Tibial nerve (tissue), 4 donors: ENCODE measurements around the gene IRF4.

ENCODE experiments used
- EP300 ChIP-seq, 2 donors: sonication (generic); formaldehyde crosslinking; IDR thresholded peaks; one replicate each; pipeline ENCODE4 v1.6.1; 2017; ENCODE audit warnings: antibody characterized with exemption in 2 of 2, mild to moderate bottlenecking in 1 of 2
- TF ChIP-seq, protein P1 (sequence below), 5 experiments: fragments of 200-600 bp in 3 of 5; fragments of 450-650 bp in 2 of 5; sonication (generic) in 3 of 5; IDR thresholded peaks; one replicate each; pipeline ENCODE4 v1.5.1; 2016 to 2019; ENCODE audit warnings: antibody characterized with exemption in 5 of 5, mild to moderate bottlenecking in 3 of 5, moderate library complexity in 2 of 5

DNA sequence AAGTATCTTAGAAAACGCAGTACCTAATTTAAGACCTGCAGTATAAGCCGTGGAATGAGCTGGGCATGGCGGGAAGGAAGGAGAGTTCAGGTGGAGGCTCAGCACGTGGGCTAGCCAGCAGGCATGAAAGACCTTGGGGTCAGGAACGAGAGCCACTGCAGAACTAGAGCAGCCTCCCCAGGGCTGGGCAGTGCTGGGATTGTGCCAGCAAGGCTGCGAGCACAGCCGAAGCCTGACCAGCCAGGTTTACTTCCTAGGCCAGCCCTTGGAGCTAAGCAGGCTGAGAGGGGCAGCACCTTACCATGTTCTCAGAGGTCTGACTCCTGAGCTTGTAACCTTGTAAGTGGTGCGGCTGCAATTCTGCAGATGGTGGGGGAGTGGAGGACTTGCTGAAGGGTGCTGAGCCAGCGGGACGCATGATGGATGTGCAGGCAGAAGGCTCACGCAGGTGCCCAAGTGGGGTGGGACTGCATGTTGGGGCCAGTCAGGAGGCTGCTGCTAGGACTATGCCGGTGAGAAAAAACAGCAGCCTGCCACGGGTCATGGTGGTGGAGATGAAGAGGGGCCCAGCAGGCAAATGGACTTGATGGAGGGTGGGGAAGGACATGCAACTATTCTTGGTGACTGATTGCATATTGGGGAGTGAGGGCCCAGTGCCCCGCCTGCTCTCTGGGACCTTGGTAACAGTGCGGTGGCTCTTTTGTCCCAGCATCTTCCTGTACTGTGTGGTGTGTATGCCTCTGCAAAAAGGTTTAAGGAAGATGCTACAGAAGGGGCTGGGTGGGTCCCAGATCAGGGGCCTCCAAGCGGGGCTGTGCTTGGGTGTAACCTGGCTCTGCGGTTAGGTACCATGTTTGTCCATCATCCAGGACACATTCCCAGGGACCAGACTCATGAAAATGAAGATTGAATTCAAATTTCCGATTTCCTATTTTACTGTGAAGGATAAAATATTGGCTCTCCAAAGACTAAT, 37.6 kb upstream of the IRF4 start:
- TF ChIP-seq, protein P1, sequence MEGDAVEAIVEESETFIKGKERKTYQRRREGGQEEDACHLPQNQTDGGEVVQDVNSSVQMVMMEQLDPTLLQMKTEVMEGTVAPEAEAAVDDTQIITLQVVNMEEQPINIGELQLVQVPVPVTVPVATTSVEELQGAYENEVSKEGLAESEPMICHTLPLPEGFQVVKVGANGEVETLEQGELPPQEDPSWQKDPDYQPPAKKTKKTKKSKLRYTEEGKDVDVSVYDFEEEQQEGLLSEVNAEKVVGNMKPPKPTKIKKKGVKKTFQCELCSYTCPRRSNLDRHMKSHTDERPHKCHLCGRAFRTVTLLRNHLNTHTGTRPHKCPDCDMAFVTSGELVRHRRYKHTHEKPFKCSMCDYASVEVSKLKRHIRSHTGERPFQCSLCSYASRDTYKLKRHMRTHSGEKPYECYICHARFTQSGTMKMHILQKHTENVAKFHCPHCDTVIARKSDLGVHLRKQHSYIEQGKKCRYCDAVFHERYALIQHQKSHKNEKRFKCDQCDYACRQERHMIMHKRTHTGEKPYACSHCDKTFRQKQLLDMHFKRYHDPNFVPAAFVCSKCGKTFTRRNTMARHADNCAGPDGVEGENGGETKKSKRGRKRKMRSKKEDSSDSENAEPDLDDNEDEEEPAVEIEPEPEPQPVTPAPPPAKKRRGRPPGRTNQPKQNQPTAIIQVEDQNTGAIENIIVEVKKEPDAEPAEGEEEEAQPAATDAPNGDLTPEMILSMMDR (IDR thresholded peaks at IDR 0.05) = no peak
- no peak for TF ChIP-seq EP300 (IDR thresholded peaks at IDR 0.05)
